Pancreas (tissue), 10 donors: ENCODE results near the gene CSNK2B. TPM values are rescaled to one million over a fixed set of nuclear protein-coding genes. Genes with fewer than 3 reads are reported as not detected.

ENCODE experiments used
- ATAC-seq, 4 donors: fragments of 200-7000 bp; cut with Tn5 transposase; one replicate each; pipeline versions ENCODE4 v1.8.0 to v1.9.1; 2020; ENCODE audit warnings: mild to moderate bottlenecking in 4 of 4, moderate library complexity in 4 of 4
- DNase-seq, 6 donors: peaks; one replicate each; pipeline ENCODE4 v3.0.0-alpha.2; 2020
- FAIRE-seq: peaks from 2 replicates; lab custom pipeline; 2012; peaks lifted over from hg19 to GRCh38; lab: Jason Lieb, UNC
- H3K27ac ChIP-seq, 4 donors: fragments of 200-600 bp; sonication (generic); 1 replicate in 3 of 4; 2 replicates in 1 of 4; pipeline versions ENCODE4 v1.5.0 to v1.8.0; 2020
- H3K27me3 ChIP-seq, 4 donors: fragments of 200-600 bp; one replicate each; pipeline ENCODE4 v1.8.0; 2021
- H3K36me3 ChIP-seq, 3 donors: fragments of 200-600 bp; sonication (generic) in 1 of 3; one replicate each; pipeline versions ENCODE4 v1.5.0 to v1.8.0; 2020 to 2021
- H3K4me1 ChIP-seq, 3 donors: fragments of 200-600 bp; one replicate each; pipeline ENCODE4 v1.8.0; 2021
- H3K4me3 ChIP-seq, 4 donors: fragments of 200-600 bp; sonication (generic) in 2 of 4; one replicate each; pipeline versions ENCODE4 v1.5.0 to v1.8.0; 2020 to 2021
- H3K9me3 ChIP-seq, 4 donors: fragments of 200-600 bp; one replicate each; pipeline ENCODE4 v1.8.0; 2021
- WGBS, 2 donors: extraction: QIAGEN DNeasy Blood & Tissue Kit; methylation state at CpG; one replicate each; pipeline ENCODE4 v1.1.7; 2013; 5-methylcytosine and 5-hydroxymethylcytosine counted together
- intact Hi-C, 3 donors: fragments of 100-400 bp; cut with DNase I; formaldehyde crosslinking; loops; one replicate each; pipeline versions ENCODE4 v1.11.1 to v1.14.2; 2022
- polyA plus RNA-seq, 2 donors: library from polyadenylated mRNA; stranded (reverse); fragments of 200-250 nt; gene quantifications; one replicate each; pipeline ENCODE4 v1.2.3, GENCODE V29; 2013
- total RNA-seq, 6 donors: library from RNA; stranded (reverse); fragmentation: NEBNext Ultra II Directional in 4 of 6; extraction: Animal tissue kit (Norgen Biotek cat#: 25700) in 4 of 6; gene quantifications; one replicate each; pipeline versions ENCODE4 v1.2.1 to v1.2.4, GENCODE V29; 2021 to 2023
- TF ChIP-seq, protein P1 (sequence below), 4 donors: fragments of 200-600 bp; sonication (generic) in 3 of 4; IDR thresholded peaks; one replicate each; pipeline versions ENCODE4 v1.5.0 to v1.8.0; 2021; ENCODE audit warnings: antibody characterized with exemption in 4 of 4
- donor health status: healthy with polysubstance abuse.
- donor health status: DM: no; HTN: no; CAD: no; lungs with moderate emphysema.
- donor health status: DM: no; HTN: no; CAD: no.
- donor health status: control.
- donor health status: control.
- donor health status: Bipolar disorder and iron deficiency.
- donor health status: DM: yes; HTN: yes; CAD: no.
- donor health status: DM: no; HTN: no; CAD: no.
- donor health status: DM: no; HTN: no; CAD: no.
- donor health status: DM: yes; HTN: yes; CAD: no.

The CSNK2B gene
- total RNA-seq (10 to 100 TPM; 48.1 to 65.9 (median 57.8) TPM), polyA plus RNA-seq (100 to 1,000 TPM in 1 of 2 donors, 10 to 100 TPM in 1; 86.8 to 116 TPM)

DNA sequence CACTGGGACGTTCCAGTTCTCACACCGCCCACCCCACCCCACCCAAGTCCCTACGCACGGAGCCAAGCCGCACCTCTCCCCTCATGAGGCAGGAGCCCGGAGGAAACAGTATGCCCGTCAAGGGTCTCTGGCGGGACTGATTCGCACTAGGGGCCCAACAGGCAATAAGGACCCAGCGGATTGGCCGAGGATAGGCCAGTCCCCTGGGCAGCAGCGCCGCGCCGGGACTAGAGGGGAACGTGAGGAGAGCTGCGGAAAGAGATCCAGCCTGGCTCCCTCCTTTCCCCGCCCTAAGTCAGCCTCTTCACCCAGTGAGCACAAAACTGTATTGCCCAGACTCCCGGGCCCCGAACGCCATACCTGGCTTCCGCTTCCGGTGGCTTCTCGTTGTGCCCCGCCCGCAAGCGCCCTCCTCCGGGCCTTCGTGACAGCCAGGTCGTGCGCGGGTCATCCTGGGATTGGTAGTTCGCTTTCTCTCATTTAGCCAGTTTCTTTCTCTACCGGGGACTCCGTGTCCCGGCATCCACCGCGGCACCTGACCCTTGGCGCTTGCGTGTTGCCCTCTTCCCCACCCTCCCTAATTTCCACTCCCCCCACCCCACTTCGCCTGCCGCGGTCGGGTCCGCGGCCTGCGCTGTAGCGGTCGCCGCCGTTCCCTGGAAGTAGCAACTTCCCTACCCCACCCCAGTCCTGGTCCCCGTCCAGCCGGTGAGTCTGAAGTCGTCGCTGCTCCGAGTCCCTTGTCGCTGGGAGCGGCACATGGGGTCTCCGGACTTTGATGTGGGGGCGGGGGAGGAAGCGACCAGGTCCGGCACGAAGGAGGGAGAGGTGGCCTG, at the start of gene CSNK2B:
Gene CSNK2B, plus strand, starts transcription at position 580 of the 836 bp plus-strand sequence. CDS start 752 bp downstream, outside the sequence.
- Histone ChIP-seq H3K27ac (peak within 1 kb of the TSS; percentile 71 to 90 (median 78)), H3K36me3 (peaks cover 2 to 37% (median 15%) of the 10 kb centered on the region in 3 donors), H3K27me3 (no peaks in the 10 kb centered on the region), H3K9me3 (no peaks in the 10 kb centered on the region), H3K4me1 (peaks cover 11 to 24% (median 23%) of the 10 kb centered on the region in 3 donors), H3K4me3 (peak within 1 kb of the TSS; percentile 66 to 80 (median 74))
- DNase-seq (peak; percentile 93 to 99 (median 97)), ATAC-seq (peak; percentile 90 to 94 (median 91)), FAIRE-seq (no peak)
- intact Hi-C loops = no loop called here
- 0 to 1% methylated on average over 63 of the region's 63 CpGs for WGBS, 2 donors
- TF ChIP-seq, protein P1, sequence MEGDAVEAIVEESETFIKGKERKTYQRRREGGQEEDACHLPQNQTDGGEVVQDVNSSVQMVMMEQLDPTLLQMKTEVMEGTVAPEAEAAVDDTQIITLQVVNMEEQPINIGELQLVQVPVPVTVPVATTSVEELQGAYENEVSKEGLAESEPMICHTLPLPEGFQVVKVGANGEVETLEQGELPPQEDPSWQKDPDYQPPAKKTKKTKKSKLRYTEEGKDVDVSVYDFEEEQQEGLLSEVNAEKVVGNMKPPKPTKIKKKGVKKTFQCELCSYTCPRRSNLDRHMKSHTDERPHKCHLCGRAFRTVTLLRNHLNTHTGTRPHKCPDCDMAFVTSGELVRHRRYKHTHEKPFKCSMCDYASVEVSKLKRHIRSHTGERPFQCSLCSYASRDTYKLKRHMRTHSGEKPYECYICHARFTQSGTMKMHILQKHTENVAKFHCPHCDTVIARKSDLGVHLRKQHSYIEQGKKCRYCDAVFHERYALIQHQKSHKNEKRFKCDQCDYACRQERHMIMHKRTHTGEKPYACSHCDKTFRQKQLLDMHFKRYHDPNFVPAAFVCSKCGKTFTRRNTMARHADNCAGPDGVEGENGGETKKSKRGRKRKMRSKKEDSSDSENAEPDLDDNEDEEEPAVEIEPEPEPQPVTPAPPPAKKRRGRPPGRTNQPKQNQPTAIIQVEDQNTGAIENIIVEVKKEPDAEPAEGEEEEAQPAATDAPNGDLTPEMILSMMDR (IDR thresholded peaks at IDR 0.05) = no peak

DNA sequence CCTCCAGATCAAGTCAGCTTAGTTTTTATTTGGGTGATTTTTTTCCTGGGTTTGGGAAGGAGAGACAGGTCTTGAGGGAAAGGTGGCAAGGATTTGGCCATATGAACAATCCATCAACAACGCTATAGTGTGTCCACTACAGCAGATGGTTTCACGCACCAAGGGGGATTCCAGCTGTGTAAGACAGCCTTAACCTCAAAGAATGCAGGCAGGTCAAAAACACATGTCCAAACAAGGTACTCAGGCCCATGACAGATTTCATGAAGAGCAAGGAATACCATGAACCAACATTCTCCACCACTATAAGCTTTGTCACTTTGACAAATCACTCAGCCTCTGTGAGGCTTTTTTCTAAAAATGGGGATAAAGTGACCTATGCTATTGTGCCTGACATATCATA, 48.9 kb upstream of the CSNK2B start:
- no peak for DNase-seq
- Histone ChIP-seq H3K9me3 (no peaks in the 10 kb centered on the region), H3K4me3 (no peak overlapping the region), H3K36me3 (no peaks in the 10 kb centered on the region), H3K27me3 (no peaks in the 10 kb centered on the region), H3K4me1 (peaks cover 0 to 3% (median under 1%) of the 10 kb centered on the region in 3 donors), H3K27ac (no peak overlapping the region)
- no peak for FAIRE-seq
- WGBS, 2 donors = 87 to 92% methylated on average over 2 of the region's 2 CpGs
- TF ChIP-seq, protein P1 (IDR thresholded peaks at IDR 0.05) = no peak
- intact Hi-C loops = no loop called here
- no peak for ATAC-seq

- peak; percentile 93 for FAIRE-seq
- peak; percentile 92 to 99 (median 98) for DNase-seq
- intact Hi-C loops = no loop called here
- WGBS, 2 donors = 0 to 1% methylated on average over 47 to 50 of the region's 50 CpGs
- ATAC-seq = peak; percentile 89 to 94 (median 90)
- Histone ChIP-seq H3K9me3 (no peaks in the 10 kb centered on the region), H3K36me3 (peaks cover 4 to 10% (median 10%) of the 10 kb centered on the region in 3 donors), H3K4me1 (peaks cover 4 to 8% (median 4%) of the 10 kb centered on the region in 3 donors), H3K27me3 (no peaks in the 10 kb centered on the region), H3K27ac (peak overlapping the region; percentile 80 to 92 (median 88)), H3K4me3 (peak overlapping the region; percentile 1 to 88 (median 47))
- TF ChIP-seq, protein P1 (IDR thresholded peaks at IDR 0.05) = no peak
Measured at GRCh38 chr6:31619805-31620585, 45.9 kb upstream of the CSNK2B start.

- intact Hi-C loops = no loop called here
- TF ChIP-seq, protein P1 (IDR thresholded peaks at IDR 0.05) = no peak
- Histone ChIP-seq H3K27ac (peak within 1 kb of the TSS; percentile 80 to 92 (median 88)), H3K4me1 (peaks cover 4 to 8% (median 4%) of the 10 kb centered on the region in 3 donors), H3K27me3 (no peaks in the 10 kb centered on the region), H3K9me3 (no peaks in the 10 kb centered on the region), H3K36me3 (peaks cover 10 to 18% (median 17%) of the 10 kb centered on the region in 3 donors), H3K4me3 (peak within 1 kb of the TSS; percentile 58 to 88 (median 78))
- whole genome bisulfite sequencing, 2 donors = 0% methylated on average over 30 to 60 of the region's 67 CpGs
- no peak for FAIRE-seq
- peak; percentile 39 to 84 (median 52) for ATAC-seq
- peak in 3 of 6 donors; percentile 94 to 97 (median 96) for DNase-seq
Measured at GRCh38 chr6:31620586-31621319, 45.1 kb upstream of the CSNK2B start, which contains the start of gene PRRC2A. Gene PRRC2A (plus strand): TSS chr6:31620715. CDS start chr6:31622790, 2,075 bp downstream.
